HG03354 (cell line): ENCODE measurements around the gene CXCL5.
"Not testable (repeated sequence)": the region's sequence is repeated elsewhere in the genome, so short reads cannot be mapped to it uniquely, and the experiment has no call there.

ENCODE experiments used
- ATAC-seq: cut with Tn5 transposase; IDR thresholded peaks from one replicate; pipeline ENCODE4 v1.9.1; 2021; ENCODE audit warnings: mild to moderate bottlenecking; ENCODE audit not compliant: unreplicated experiment, poor library complexity, severe bottlenecking

The CXCL5 gene

GRCh38 chr4:73976716-73977115 lies 21.8 kb downstream of the CXCL5 start:
- no peak for ATAC-seq

- no peak for ATAC-seq
These were observed 22.3 kb downstream of the CXCL5 start for GRCh38 chr4:73976217-73976616.

GRCh38 chr4:73974352-73974751 lies 24.1 kb downstream of the CXCL5 start:
- no peak for ATAC-seq

DNA sequence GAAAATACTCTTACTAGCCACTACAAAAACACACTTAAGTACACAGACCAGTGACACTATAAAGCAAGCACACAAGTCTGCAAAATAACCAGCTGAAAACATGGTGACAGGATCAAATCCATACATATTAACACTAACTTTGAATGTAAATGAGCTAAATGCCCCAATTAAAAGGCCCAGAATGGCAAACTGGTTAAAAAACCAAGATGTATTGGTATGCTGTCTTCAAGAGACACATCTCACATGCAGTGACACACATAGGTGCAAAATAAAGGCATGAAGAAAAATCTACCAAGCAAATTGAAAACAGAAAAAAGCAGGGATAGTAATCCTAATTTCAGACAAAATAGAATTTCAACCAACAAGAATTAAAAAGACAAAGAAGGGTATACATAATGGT lies 27.5 kb downstream of the CXCL5 start:
- no peak for ATAC-seq

GRCh38 chr4:73970011-73970410 lies 28.5 kb downstream of the CXCL5 start:
- ATAC-seq, result no peak

DNA sequence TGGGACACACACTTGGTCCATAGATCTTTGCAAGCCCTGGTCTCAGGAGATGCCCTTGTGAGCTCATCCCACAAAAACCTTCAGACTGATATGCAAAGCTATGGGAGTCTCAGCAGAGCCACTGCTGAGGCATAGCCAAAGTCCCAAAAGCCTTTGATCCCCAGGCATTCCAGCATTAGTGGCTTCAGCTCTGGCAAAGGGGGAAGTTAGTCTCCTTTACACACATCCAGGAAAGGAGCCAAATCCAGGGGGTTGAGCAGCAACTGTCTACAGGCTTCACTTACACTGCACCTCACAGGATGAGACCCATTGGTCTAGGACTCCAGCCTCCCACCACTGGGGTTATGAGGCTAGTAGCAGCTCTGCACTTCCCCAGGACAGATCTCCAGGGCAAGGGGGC lies 30.6 kb downstream of the CXCL5 start:
- ATAC-seq, result no peak

- no peak for ATAC-seq
These were observed 33.4 kb downstream of the CXCL5 start for GRCh38 chr4:73964862-73965611.

DNA sequence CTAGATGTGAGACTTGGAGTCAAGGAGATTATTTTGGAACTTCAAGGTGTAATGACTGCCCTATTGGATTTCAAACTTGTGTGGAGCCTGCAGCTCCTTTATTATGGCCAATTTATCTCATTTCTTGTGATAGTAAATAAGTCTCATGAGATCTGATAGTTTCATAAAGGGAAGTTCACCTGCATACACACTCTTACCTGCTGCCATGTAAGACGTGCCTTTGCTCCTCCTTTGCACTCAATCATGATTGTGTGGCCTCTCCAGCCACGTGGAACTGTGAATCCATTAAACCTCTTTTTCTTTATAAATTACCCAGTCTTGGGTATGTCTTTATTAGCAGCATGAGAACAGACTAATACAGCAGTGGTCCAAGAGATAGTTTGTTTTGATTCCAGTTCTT lies 35.8 kb downstream of the CXCL5 start:
- no peak for ATAC-seq

DNA sequence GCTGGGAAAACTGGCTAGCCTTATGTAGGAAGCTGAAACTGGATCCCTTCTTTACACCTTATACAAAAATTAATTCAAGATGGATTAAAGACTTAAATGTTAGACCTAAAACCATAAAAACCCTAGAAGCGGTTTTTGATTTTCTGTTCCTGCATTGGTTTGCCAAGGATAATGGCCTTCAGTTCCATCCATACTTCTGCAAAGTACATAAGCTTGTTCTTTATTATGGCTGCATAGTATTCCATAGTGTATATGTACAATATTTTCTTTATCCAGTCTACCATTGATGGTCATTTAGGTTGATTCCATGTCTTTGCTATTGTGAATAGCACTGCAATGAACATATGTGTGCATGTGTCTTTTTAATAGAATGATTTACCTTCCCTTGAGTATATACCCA lies 39.4 kb downstream of the CXCL5 start:
- not testable (repeated sequence) for ATAC-seq

GRCh38 chr4:73952352-73952751 lies 46.1 kb downstream of the CXCL5 start:
- no peak for ATAC-seq

DNA sequence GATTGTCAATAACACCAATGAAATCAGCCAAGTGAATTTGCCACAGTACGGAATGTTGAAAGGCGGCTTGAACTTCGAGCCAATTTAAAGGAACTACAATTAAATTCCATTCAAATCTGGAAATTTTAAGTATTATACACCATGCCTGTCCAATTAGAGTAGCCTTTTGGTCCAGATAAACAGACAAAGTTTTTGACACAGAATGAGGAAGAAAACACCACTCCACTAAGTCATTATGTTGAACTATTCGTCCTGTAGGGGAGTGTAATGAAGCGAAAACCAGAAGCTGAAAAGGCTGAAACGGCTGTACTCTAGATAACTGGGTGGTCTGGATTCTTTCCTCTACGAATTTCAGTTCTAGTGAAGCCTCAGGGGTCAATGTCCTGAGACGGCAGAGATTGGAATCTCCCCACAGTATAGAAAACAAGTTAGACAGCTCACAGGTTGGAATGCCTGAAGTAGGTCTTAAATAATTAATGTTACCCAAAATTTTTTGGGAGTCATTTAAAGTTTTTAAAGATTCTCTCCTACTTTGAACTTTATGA lies 48.0 kb downstream of the CXCL5 start:
- not testable (repeated sequence) for ATAC-seq

DNA sequence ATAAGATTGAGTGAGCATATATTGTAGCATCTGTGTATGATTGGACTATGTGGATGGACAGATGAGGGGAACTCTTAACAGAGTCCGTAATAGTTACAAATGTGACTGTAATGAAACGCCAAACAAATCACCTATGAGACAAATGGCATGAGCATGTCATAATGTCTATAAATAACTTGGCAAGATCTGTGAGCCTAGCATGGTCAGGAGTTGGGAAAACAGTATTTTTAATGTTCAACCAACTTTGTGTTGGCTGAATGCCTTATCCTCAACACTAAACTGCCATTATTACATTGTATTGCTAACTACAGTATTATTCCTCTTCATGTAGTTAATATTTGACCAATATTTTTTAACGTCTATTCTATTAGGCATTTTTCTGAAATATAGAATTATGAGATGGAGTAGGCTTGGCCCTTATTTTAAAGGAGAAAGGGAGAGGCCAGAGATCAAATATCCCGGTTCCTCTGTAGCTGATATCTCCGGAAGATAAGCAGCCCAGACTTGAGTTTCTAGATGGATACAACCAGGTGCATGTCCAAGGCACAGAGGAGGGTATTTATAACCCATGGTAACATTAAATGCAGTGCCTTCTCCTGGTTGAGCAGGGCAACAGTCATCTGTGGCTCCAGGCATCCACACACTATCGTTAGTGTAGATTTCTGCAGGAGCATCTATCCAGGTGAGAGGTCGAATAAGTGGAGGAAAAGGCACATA lies 49.3 kb downstream of the CXCL5 start:
- no peak for ATAC-seq

DNA sequence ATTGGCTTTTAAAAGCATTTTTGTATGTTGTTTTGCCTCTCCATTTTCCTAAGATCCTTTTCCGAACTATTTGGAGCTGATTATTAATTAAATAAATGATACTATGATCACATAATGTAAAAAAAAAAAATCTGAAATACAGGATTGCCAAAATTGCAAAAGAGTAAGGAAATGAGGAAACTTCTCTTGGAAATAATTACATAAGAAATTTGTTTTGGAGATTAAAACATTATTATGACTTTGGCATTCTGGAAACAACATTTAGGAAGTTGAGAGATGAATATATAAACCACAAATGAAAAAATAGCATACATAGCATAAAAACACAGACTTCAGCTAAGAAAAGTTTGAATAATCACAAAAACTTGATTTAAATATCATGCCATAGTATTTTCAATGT lies 50.2 kb downstream of the CXCL5 start:
- no peak for ATAC-seq

DNA sequence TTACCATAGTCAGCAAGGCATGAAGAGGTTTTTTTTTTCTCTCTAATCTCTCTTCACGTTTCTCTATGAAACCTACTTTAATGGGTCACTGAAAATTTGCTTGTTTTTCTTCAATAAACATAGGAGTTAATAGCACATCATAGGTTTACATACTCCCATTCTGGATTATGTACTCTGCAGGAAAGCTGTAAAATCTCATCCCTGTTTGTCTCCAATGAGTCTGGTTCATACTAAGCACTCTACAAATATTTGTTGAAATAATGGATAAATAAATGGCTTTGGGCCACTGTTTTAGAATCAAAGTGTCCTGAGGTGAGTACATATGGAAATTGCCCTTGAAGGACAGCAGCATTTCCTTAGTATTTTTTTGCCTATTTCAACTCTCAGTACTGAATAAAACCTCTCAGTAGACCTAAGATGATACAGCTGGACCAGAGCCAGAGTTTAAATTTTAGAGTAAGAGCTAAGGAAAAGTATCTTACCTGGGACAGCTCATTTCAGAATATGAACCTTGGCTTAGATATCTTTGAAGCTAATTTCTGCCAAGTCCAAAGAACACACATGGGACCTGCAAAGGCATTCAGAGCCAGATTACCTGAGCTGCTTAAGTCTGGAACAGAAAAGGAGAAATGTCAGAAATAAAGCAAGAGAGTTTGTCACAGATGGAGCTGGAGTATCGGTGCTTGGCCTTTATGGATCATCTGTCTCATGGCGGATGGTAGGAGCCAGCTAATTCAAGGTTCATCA lies 51.1 kb downstream of the CXCL5 start:
- no peak for ATAC-seq

- ATAC-seq, result no peak
These were observed 52.6 kb downstream of the CXCL5 start for GRCh38 chr4:73945674-73946449.
